ENCODE data around the gene STRBP.
"Not testable (repeated sequence)": the region's sequence is repeated elsewhere in the genome, so short reads cannot be mapped to it uniquely, and the experiment has no call there.

Gene STRBP

GRCh38 chr9:123186029-123186428 is 82.4 kb downstream of the STRBP start:
- DNase-seq = not testable (repeated sequence)

GRCh38 chr9:123176949-123177348 is 91.4 kb downstream of the STRBP start:
- DNase-seq = no peak

- DNase-seq = no peak
These were observed 92.3 kb downstream of the STRBP start for GRCh38 chr9:123175854-123176629.

- peak in 1 of 5 experiments; percentile 19 for DNase-seq
These were observed 93.4 kb downstream of the STRBP start for GRCh38 chr9:123174887-123175518.

GRCh38 chr9:123174079-123174478 is 94.3 kb downstream of the STRBP start:
- DNase-seq = no peak

GRCh38 chr9:123169926-123170325 is 98.5 kb downstream of the STRBP start:
- no peak for DNase-seq

- DNase-seq = no peak
These were observed 99.8 kb downstream of the STRBP start for GRCh38 chr9:123168586-123168985.

GRCh38 chr9:123167474-123167873 is 100.9 kb downstream of the STRBP start:
- no peak for DNase-seq

- no peak for DNase-seq
These were observed 102.6 kb downstream of the STRBP start for GRCh38 chr9:123165813-123166212.

GRCh38 chr9:123164285-123164684 is 104.1 kb downstream of the STRBP start:
- peak in 1 of 5 experiments; percentile 4 for DNase-seq

- no peak for DNase-seq
These were observed 105.5 kb downstream of the STRBP start for GRCh38 chr9:123162791-123163345.

- no peak for DNase-seq
These were observed 106.0 kb downstream of the STRBP start for GRCh38 chr9:123162360-123162759.

- DNase-seq = no peak
These were observed 111.2 kb downstream of the STRBP start for GRCh38 chr9:123157221-123157620.

- DNase-seq = no peak
These were observed 117.5 kb downstream of the STRBP start for GRCh38 chr9:123150708-123151503.

- DNase-seq = no peak
These were observed 119.3 kb downstream of the STRBP start for GRCh38 chr9:123149067-123149466.

- DNase-seq = no peak
These were observed 130.2 kb downstream of the STRBP start for GRCh38 chr9:123138163-123138562.

- DNase-seq = no peak
These were observed 133.0 kb downstream of the STRBP start for GRCh38 chr9:123135430-123135829.

GRCh38 chr9:123132696-123133095 is 135.7 kb downstream of the STRBP start:
- DNase-seq = no peak

GRCh38 chr9:123131993-123132392 is 136.4 kb downstream of the STRBP start:
- DNase-seq = no peak

- DNase-seq = no peak
These were observed 137.1 kb downstream of the STRBP start for GRCh38 chr9:123131258-123131657.

- no peak for DNase-seq
These were observed 139.0 kb downstream of the STRBP start for GRCh38 chr9:123129423-123129822.

- no peak for DNase-seq
These were observed 139.8 kb downstream of the STRBP start for GRCh38 chr9:123128591-123128990.

GRCh38 chr9:123127512-123128075 is 140.8 kb downstream of the STRBP start:
- DNase-seq = no peak
